IMR-90 (cell line): ENCODE measurements around the gene PRPF40B. TPM values are rescaled to one million over a fixed set of nuclear protein-coding genes. Genes with fewer than 3 reads are reported as not detected.

ENCODE experiments used
- ATAC-seq: fragments of 200-7000 bp; cut with Tn5 transposase; 2 replicates; pipeline ENCODE4 v1.9.1; 2020; ENCODE audit warnings: low read depth, mild to moderate bottlenecking, moderate library complexity
- BruUV-seq: library from RNA; stranded (reverse); fragments of 400-500 nt; replicated peaks from 2 replicates; lab custom pipeline; 2021; lab: Mats Ljungman, UMichigan
- CTCF ChIA-PET: fragments of 300-600 bp; formaldehyde crosslinking; extraction: SDS; loops from one replicate; lab custom pipeline; 2021; ENCODE audit warnings: antibody characterized with exemption; lab: Yijun Ruan, JAX
- POLR2A ChIA-PET: fragments of 300-600 bp; sonication (Branson Sonifier 250); formaldehyde crosslinking; loops from one replicate; lab custom pipeline; 2022; ENCODE audit warnings: antibody characterized with exemption; ENCODE audit not compliant: unreplicated experiment; lab: Charles Lee
- DNase-seq: peaks from one replicate; pipeline ENCODE4 v3.0.0; 2013
- H2AFZ ChIP-seq: replicated peaks from 2 replicates; pipeline ENCODE3; 2013; ENCODE audit warnings: low read length, mild to moderate bottlenecking; ENCODE audit not compliant: poor library complexity
- H2AK5ac ChIP-seq: 2 replicates; pipeline ENCODE4 v1.6.1; 2013; ENCODE audit warnings: low read depth, low read length, inconsistent platforms
- H2AK9ac ChIP-seq: replicated peaks from 2 replicates; pipeline ENCODE3; 2013; ENCODE audit warnings: mild to moderate bottlenecking, low read depth, low read length, moderate library complexity; ENCODE audit not compliant: poor library complexity
- H2BK120ac ChIP-seq: 2 replicates; pipeline ENCODE4 v1.6.1; 2013; ENCODE audit warnings: low read depth, low read length, inconsistent platforms
- H2BK15ac ChIP-seq: 3 replicates; pipeline ENCODE4 v1.6.1; 2013; ENCODE audit warnings: low read depth, low read length, inconsistent platforms
- H2BK20ac ChIP-seq: 2 replicates; pipeline ENCODE4 v1.6.1; 2013; ENCODE audit warnings: low read depth, mild to moderate bottlenecking, inconsistent platforms, low read length, moderate library complexity
- H2BK5ac ChIP-seq: 2 replicates; pipeline ENCODE4 v1.6.1; 2013; ENCODE audit warnings: mild to moderate bottlenecking, low read depth, low read length, inconsistent platforms; ENCODE audit not compliant: poor library complexity, severe bottlenecking
- H3K14ac ChIP-seq: replicated peaks from 2 replicates; pipeline ENCODE4 v1.6.1; 2013; ENCODE audit warnings: low read depth, low read length, inconsistent platforms
- H3K18ac ChIP-seq: 2 replicates; pipeline ENCODE4 v1.6.1; 2013; ENCODE audit warnings: low read depth, low read length, control low read depth
- H3K23ac ChIP-seq: 2 replicates; pipeline ENCODE4 v1.6.1; 2013; ENCODE audit warnings: low read depth, low read length, inconsistent platforms
- H3K27ac ChIP-seq: 2 replicates; pipeline ENCODE4 v1.5.1; 2013; ENCODE audit warnings: mild to moderate bottlenecking, control low read depth, low read length; ENCODE audit not compliant: insufficient read depth
- H3K27me3 ChIP-seq: 2 replicates; pipeline ENCODE4 v1.6.1; 2013; ENCODE audit warnings: low read length; ENCODE audit not compliant: control insufficient read depth, insufficient read depth
- H3K36me3 ChIP-seq: 2 replicates; pipeline ENCODE4 v1.6.1; 2013; ENCODE audit warnings: low read length, mixed read lengths; ENCODE audit not compliant: control insufficient read depth, insufficient read depth
- H3K4ac ChIP-seq: 2 replicates; pipeline ENCODE4 v1.6.1; 2013; ENCODE audit warnings: low read depth, low read length, inconsistent platforms
- H3K4me1 ChIP-seq: 2 replicates; pipeline ENCODE4 v1.6.1; 2013; ENCODE audit warnings: low read length, mixed read lengths; ENCODE audit not compliant: control insufficient read depth, insufficient read depth
- H3K4me2 ChIP-seq: 2 replicates; pipeline ENCODE4 v1.6.1; 2013; ENCODE audit warnings: low read depth, mild to moderate bottlenecking, control low read depth, low read length, moderate library complexity
- H3K4me3 ChIP-seq: 2 replicates; pipeline ENCODE4 v1.5.1; 2013; ENCODE audit warnings: low read depth, mild to moderate bottlenecking, control low read depth, low read length, moderate library complexity; ENCODE audit not compliant: insufficient read depth
- H3K56ac ChIP-seq: 2 replicates; pipeline ENCODE4 v1.6.1; 2013; ENCODE audit warnings: low read length, inconsistent platforms; ENCODE audit not compliant: insufficient read depth; ENCODE audit errors: extremely low read depth
- H3K79me1 ChIP-seq, 2 experiments: 2 replicates each; pipeline ENCODE4 v1.6.1; 2013; ENCODE audit warnings: low read length in 2 of 2, inconsistent platforms in 1 of 2, low read depth in 1 of 2
- H3K9ac ChIP-seq: 2 replicates; pipeline ENCODE4 v1.6.1; 2013; ENCODE audit warnings: low read depth, low read length, control low read depth
- H3K9me1 ChIP-seq: 2 replicates; pipeline ENCODE4 v1.6.1; 2013; ENCODE audit warnings: low read length, inconsistent platforms; ENCODE audit not compliant: insufficient read depth
- H3K9me3 ChIP-seq: 2 replicates; pipeline ENCODE4 v1.6.1; 2013; ENCODE audit warnings: low read length; ENCODE audit not compliant: control insufficient read depth, insufficient read depth
- H4K20me1 ChIP-seq: 2 replicates; pipeline ENCODE4 v1.6.1; 2013; ENCODE audit warnings: low read length, inconsistent platforms; ENCODE audit not compliant: insufficient read depth
- H4K5ac ChIP-seq: 2 replicates; pipeline ENCODE4 v1.6.1; 2013; ENCODE audit warnings: mild to moderate bottlenecking, low read depth, low read length, control low read depth
- H4K8ac ChIP-seq, 2 experiments: 2 replicates each; pipeline ENCODE4 v1.6.1; 2013; ENCODE audit warnings: low read depth in 2 of 2, low read length in 2 of 2, control low read depth in 1 of 2, inconsistent platforms in 1 of 2
- H4K91ac ChIP-seq: 2 replicates; pipeline ENCODE4 v1.6.1; 2013; ENCODE audit warnings: low read depth, low read length, inconsistent platforms; ENCODE audit not compliant: insufficient read depth
- BHLHE40 ChIP-seq: fragments of 150-350 bp; IDR thresholded peaks from 2 replicates; pipeline ENCODE4 v1.6.1; 2016; ENCODE audit warnings: mild to moderate bottlenecking, low read depth, low read length
- FOS ChIP-seq: fragments of 150-350 bp; IDR thresholded peaks from 2 replicates; pipeline ENCODE4 v1.6.1; 2016; ENCODE audit warnings: low read depth, low read length
- MAZ ChIP-seq: IDR thresholded peaks from 2 replicates; pipeline ENCODE4 v1.6.1; 2012; ENCODE audit warnings: low read depth, mild to moderate bottlenecking, low read length, improper control_type of control experiment, moderate library complexity, borderline replicate concordance
- RAD21 ChIP-seq: IDR thresholded peaks from 2 replicates; pipeline ENCODE4 v1.6.1; 2012; ENCODE audit warnings: low read length, improper control_type of control experiment
- RCOR1 ChIP-seq: IDR thresholded peaks from 2 replicates; pipeline ENCODE4 v1.6.1; 2012; ENCODE audit warnings: mild to moderate bottlenecking, low read length, improper control_type of control experiment; ENCODE audit not compliant: insufficient replicate concordance
- SMC3 ChIP-seq: fragments of 150-350 bp; IDR thresholded peaks from 2 replicates; pipeline ENCODE4 v1.6.1; 2016; ENCODE audit warnings: low read depth, mild to moderate bottlenecking, antibody characterized with exemption, low read length, moderate library complexity
- WGBS, 2 experiments: methylation state at CpG; one replicate each; pipeline versions ENCODE4 v1.1.5 to v1.1.7; 2013; ENCODE audit warnings: missing lambda C conversion rate in 2 of 2; ENCODE audit not compliant: insufficient read length in 1 of 2; ENCODE audit errors: extremely low coverage in 2 of 2; 5-methylcytosine and 5-hydroxymethylcytosine counted together
- dilution Hi-C: fragments of 300-500 bp; cut with HindIII; formaldehyde crosslinking; loops from one replicate; pipeline ENCODE4 v1.14.3; 2018; ENCODE audit warnings: low sequenced_read_pairs; ENCODE audit not compliant: unreplicated experiment
- in situ Hi-C: fragments of 300-500 bp; cut with MboI; formaldehyde crosslinking; loops from 3 replicates; pipeline ENCODE4 v1.14.3; 2019; ENCODE audit warnings: low sequenced_read_pairs, inconsistent platforms, mixed read lengths
- intact Hi-C: fragments of 100-400 bp; cut with micrococcal nuclease; formaldehyde crosslinking; loops from 2 replicates; pipeline ENCODE4 v1.10.0; 2022
- polyA plus RNA-seq, 3 experiments: library from polyadenylated mRNA; depleted of rRNA; stranded (reverse); fragments of >200 nt; gene quantifications; 2 replicates each; pipeline ENCODE4 v1.2.3, GENCODE V29; 2012; ENCODE audit warnings: low replicate concordance in 1 of 3
- total RNA-seq: library from RNA; depleted of rRNA; stranded (reverse); fragments of >200 nt; gene quantifications from 2 replicates; pipeline ENCODE4 v1.2.3, GENCODE V29; 2012
- TF ChIP-seq, protein P1 (sequence below): fragments of 150-350 bp; IDR thresholded peaks from 2 replicates; pipeline ENCODE4 v1.6.1; 2017; ENCODE audit warnings: mild to moderate bottlenecking, antibody characterized with exemption, low read length, low read depth

PRPF40B gene
- total and polyA plus RNA-seq, 2 of the 4 experiments (the other 2 are of a cell fraction), result 5.0 to 11.8 TPM

GRCh38 chr12:49680075-49680474 is 56.7 kb downstream of the PRPF40B start:
- H3K27me3 ChIP-seq, result no peaks in the 10 kb centered on the region
- BruUV-seq, result no TSS peak
- H3K9me1 ChIP-seq, result peaks cover 9% of the 10 kb centered on the region
- no peak overlapping the region for H2BK120ac ChIP-seq
- H2AK9ac ChIP-seq, result no peak overlapping the region
- in situ Hi-C loops (no loop called here), intact Hi-C loops (no loop called here), dilution Hi-C loops (no loop called here)
- H2BK15ac ChIP-seq, result no peak overlapping the region
- no peak overlapping the region for H3K27ac ChIP-seq
- H4K91ac ChIP-seq, result no peak overlapping the region
- no peaks in the 10 kb centered on the region for H3K36me3 ChIP-seq
- no peak overlapping the region for H3K18ac ChIP-seq
- no peak overlapping the region for H2AK5ac ChIP-seq
- no CpG with 5 or more reads among the region's 1 CpG for WGBS, 2 experiments
- no peak for DNase-seq
- ChIA-PET CTCF (interaction anchor here (1.0 kb wide), 1 partner anchor 8 kb away, joined by 4 read pairs; no protein-coding TSS in a partner anchor), POLR2A (no interaction called here)
- H3K56ac ChIP-seq, result no peak overlapping the region
- H3K4me2 ChIP-seq, result no peak overlapping the region
- H3K14ac ChIP-seq, result no peak overlapping the region
- no peak overlapping the region for H2BK20ac ChIP-seq
- H2BK5ac ChIP-seq, result no peak overlapping the region
- peaks cover 15% of the 10 kb centered on the region; the same call in 1 of the 2 replicates for H4K20me1 ChIP-seq
- no peak for ATAC-seq
- H3K9ac ChIP-seq, result no peak overlapping the region
- peaks cover 35 to 83% of the 10 kb centered on the region in 2 experiments for H3K79me1 ChIP-seq
- no peak overlapping the region for H2AFZ ChIP-seq
- no peak for TF ChIP-seq RAD21
- no peak for TF ChIP-seq SMC3
- no peak for TF ChIP-seq MAZ
- no peak for TF ChIP-seq FOS
- no peak for TF ChIP-seq RCOR1
- TF ChIP-seq BHLHE40, result no peak
- TF ChIP-seq, protein P1, sequence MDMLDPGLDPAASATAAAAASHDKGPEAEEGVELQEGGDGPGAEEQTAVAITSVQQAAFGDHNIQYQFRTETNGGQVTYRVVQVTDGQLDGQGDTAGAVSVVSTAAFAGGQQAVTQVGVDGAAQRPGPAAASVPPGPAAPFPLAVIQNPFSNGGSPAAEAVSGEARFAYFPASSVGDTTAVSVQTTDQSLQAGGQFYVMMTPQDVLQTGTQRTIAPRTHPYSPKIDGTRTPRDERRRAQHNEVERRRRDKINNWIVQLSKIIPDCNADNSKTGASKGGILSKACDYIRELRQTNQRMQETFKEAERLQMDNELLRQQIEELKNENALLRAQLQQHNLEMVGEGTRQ, result no peak
- no peak overlapping the region for H3K4ac ChIP-seq
- H3K4me1 ChIP-seq, result peaks cover 12% of the 10 kb centered on the region
- no peak overlapping the region for H4K8ac ChIP-seq
- no peak overlapping the region for H3K4me3 ChIP-seq
- H3K9me3 ChIP-seq, result no peaks in the 10 kb centered on the region
- no peak overlapping the region for H3K23ac ChIP-seq
- H4K5ac ChIP-seq, result no peak overlapping the region
